Ishikawa (cell line): ENCODE data around the gene MC2R.

Experiments used
- CEBPB ChIP-seq: IDR thresholded peaks from 2 replicates; pipeline ENCODE4 v1.6.1; 2012
- EGR1 ChIP-seq: IDR thresholded peaks from 2 replicates; pipeline ENCODE4 v1.6.1; 2012
- EP300 ChIP-seq: IDR thresholded peaks from 2 replicates; pipeline ENCODE4 v1.6.1; 2012; ENCODE audit warnings: borderline replicate concordance
- MAX ChIP-seq: IDR thresholded peaks from 2 replicates; pipeline ENCODE4 v1.6.1; 2012
- RAD21 ChIP-seq: IDR thresholded peaks from 2 replicates; pipeline ENCODE4 v1.6.1; 2012; ENCODE audit warnings: low read depth
- TAF1 ChIP-seq: IDR thresholded peaks from 2 replicates; pipeline ENCODE4 v1.6.1; 2012; ENCODE audit warnings: low read depth, mild to moderate bottlenecking
- TCF12 ChIP-seq: IDR thresholded peaks from 2 replicates; pipeline ENCODE4 v1.6.1; 2012; ENCODE audit warnings: low read depth
- TEAD4 ChIP-seq: IDR thresholded peaks from 2 replicates; pipeline ENCODE4 v1.6.1; 2012
- USF1 ChIP-seq: IDR thresholded peaks from 2 replicates; pipeline ENCODE4 v1.6.1; 2012
- YY1 ChIP-seq: IDR thresholded peaks from 2 replicates; pipeline ENCODE4 v1.6.1; 2012; ENCODE audit warnings: low read depth
- ZBTB7A ChIP-seq: IDR thresholded peaks from 2 replicates; pipeline ENCODE4 v1.6.1; 2012; ENCODE audit warnings: low read depth
- TF ChIP-seq, protein P1 (sequence below): IDR thresholded peaks from 2 replicates; pipeline ENCODE4 v1.6.1; 2012; ENCODE audit warnings: low read depth, mild to moderate bottlenecking

GRCh38 chr18:13910501-13910900, 4.8 kb downstream of the MC2R start:
- TF ChIP-seq MAX (no peak), EGR1 (no peak), CEBPB (no peak), USF1 (no peak), TEAD4 (no peak), YY1 (no peak), EP300 (no peak), RAD21 (no peak), TAF1 (no peak), ZBTB7A (no peak), TCF12 (no peak)
- TF ChIP-seq, protein P1, sequence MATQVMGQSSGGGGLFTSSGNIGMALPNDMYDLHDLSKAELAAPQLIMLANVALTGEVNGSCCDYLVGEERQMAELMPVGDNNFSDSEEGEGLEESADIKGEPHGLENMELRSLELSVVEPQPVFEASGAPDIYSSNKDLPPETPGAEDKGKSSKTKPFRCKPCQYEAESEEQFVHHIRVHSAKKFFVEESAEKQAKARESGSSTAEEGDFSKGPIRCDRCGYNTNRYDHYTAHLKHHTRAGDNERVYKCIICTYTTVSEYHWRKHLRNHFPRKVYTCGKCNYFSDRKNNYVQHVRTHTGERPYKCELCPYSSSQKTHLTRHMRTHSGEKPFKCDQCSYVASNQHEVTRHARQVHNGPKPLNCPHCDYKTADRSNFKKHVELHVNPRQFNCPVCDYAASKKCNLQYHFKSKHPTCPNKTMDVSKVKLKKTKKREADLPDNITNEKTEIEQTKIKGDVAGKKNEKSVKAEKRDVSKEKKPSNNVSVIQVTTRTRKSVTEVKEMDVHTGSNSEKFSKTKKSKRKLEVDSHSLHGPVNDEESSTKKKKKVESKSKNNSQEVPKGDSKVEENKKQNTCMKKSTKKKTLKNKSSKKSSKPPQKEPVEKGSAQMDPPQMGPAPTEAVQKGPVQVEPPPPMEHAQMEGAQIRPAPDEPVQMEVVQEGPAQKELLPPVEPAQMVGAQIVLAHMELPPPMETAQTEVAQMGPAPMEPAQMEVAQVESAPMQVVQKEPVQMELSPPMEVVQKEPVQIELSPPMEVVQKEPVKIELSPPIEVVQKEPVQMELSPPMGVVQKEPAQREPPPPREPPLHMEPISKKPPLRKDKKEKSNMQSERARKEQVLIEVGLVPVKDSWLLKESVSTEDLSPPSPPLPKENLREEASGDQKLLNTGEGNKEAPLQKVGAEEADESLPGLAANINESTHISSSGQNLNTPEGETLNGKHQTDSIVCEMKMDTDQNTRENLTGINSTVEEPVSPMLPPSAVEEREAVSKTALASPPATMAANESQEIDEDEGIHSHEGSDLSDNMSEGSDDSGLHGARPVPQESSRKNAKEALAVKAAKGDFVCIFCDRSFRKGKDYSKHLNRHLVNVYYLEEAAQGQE = no peak
